ENCODE results near the gene XRCC1. TPM values are rescaled to one million over a fixed set of nuclear protein-coding genes. Genes with fewer than 3 reads are reported as not detected.

The XRCC1 gene
- total and polyA plus RNA-seq, 9 of the 15 experiments (the other 6 are each of a cell fraction or from before 2014, with no cell fraction given): 1.5 to 36.9 (median 24.9) TPM

GRCh38 chr19:43507880-43508279 is 67.4 kb downstream of the XRCC1 start:
- Histone ChIP-seq H3K9me1 (ENCODE audit: control insufficient read depth, insufficient read depth, low read length) (no peaks in the 10 kb centered on the region), H3K27me3 (ENCODE audit: control insufficient read depth in 2 of 2, insufficient read depth in 2 of 2, low read length in 2 of 2) (no peaks in the 10 kb centered on the region), H2AFZ (ENCODE audit: low read depth, low read length) (no peak overlapping the region), H3K27ac (ENCODE audit: extremely low read depth, low read depth, low read length) (no peak overlapping the region), H3K36me3 (ENCODE audit: control insufficient read depth, insufficient read depth, low read length) (0 out of 3 replicates have a peak, but pooled peaks cover 2% of the 10 kb centered on the region), H3K9ac (ENCODE audit: insufficient read depth in 1 of 2, low read depth in 2 of 2, low read length in 2 of 2) (peak overlapping the region in 1 of 2 experiments; percentile 68; a peak in 1 of 4 replicates), H3K4me2 (ENCODE audit: insufficient read depth, low read length) (no peak overlapping the region), H3K4me3 (no peak overlapping the region), H4K20me1 (replicated peaks; ENCODE audit: control insufficient read depth, insufficient read depth, low read length) (no peaks in the 10 kb centered on the region), H3K9me3 (replicated peaks; ENCODE audit: control insufficient read depth, insufficient read depth, low read depth, low read length) (no peaks in the 10 kb centered on the region), H3K4me1 (replicated peaks in 1 of 2; ENCODE audit: control insufficient read depth in 2 of 2, insufficient read depth in 2 of 2, low read length in 2 of 2) (peaks cover 18 to 24% of the 10 kb centered on the region in 2 experiments), H3K79me2 (ENCODE audit: control insufficient read depth, insufficient read depth, low read length) (no peaks in the 10 kb centered on the region)
- ChIA-PET POLR2A (no interaction called here), CTCF (ENCODE audit: low intra/inter-chr PET ratio) (no interaction called here)
- BruUV-seq (replicated peaks): no TSS peak
- TF ChIP-seq ZNF143 (CRISPR knock-in tag; IDR thresholded peaks at IDR 0.05) (no peak), SMARCA5 (IDR thresholded peaks at IDR 0.05) (no peak), ZNF75A (CRISPR knock-in tag; IDR thresholded peaks at IDR 0.05) (no peak), HCFC1 (IDR thresholded peaks at IDR 0.05; ENCODE audit: low read depth, low read length) (peak; percentile 63), NBN (IDR thresholded peaks at IDR 0.05; ENCODE audit: low read depth) (no peak), ZFP36 (IDR thresholded peaks at IDR 0.05; ENCODE audit: low read depth, low read length, partially characterized antibody) (no peak), KAT7 (CRISPR knock-in tag; IDR thresholded peaks at IDR 0.05; ENCODE audit: borderline replicate concordance) (no peak), SIX5 (IDR thresholded peaks at IDR 0.05; ENCODE audit: borderline replicate concordance in 1 of 2, insufficient read depth in 1 of 2, low read depth in 1 of 2, low read length in 2 of 2) (0 out of 4 replicates have a peak, but pooled peaks of 1 of the 2 experiments have one; percentile 12)
- no peak for DNase-seq (ENCODE audit: extremely low read depth in 1 of 4, low spot score in 3 of 4)
- WGBS (ENCODE audit: insufficient coverage, low coverage, missing lambda C conversion rate): no CpG with 5 or more reads among the region's 2 CpGs
- ATAC-seq: no peak
- in situ Hi-C loops (cut with MboI): no loop called here
- intact Hi-C loops (cut with micrococcal nuclease): no loop called here
- no peak for FAIRE-seq
